ENCODE results near the gene GPR142. TPM values are rescaled to one million over a fixed set of nuclear protein-coding genes. Genes with fewer than 3 reads are reported as not detected.

The GPR142 gene
- total and polyA plus RNA-seq, 4 donors, result 0.05 to 0.08 TPM; not detected in 2

GRCh38 chr17:74339537-74340195, 27.6 kb upstream of the GPR142 start:
- H3K27me3 ChIP-seq (ENCODE audit: control insufficient read depth in 4 of 4, insufficient read depth in 4 of 4, low read length in 3 of 4), result peaks cover 0 to 2% (median 0%) of the 10 kb centered on the region in 4 donors
- 81% methylated on average over 19 of the region's 19 CpGs for WGBS
- H3K4me1 ChIP-seq (ENCODE audit: control insufficient read depth in 4 of 4, insufficient read depth in 4 of 4, low read length in 3 of 4), result peaks cover 0 to 2% (median 0%) of the 10 kb centered on the region in 4 donors
- H3K9me3 ChIP-seq (ENCODE audit: control insufficient read depth in 4 of 4, low read length in 3 of 4), result no peaks in the 10 kb centered on the region
- H3K9ac ChIP-seq (ENCODE audit: low read depth in 1 of 2, low read length in 2 of 2), result no peak overlapping the region
- no peaks in the 10 kb centered on the region for H3K36me3 ChIP-seq (ENCODE audit: control insufficient read depth in 4 of 4, insufficient read depth in 3 of 4, low read depth in 1 of 4, low read length in 3 of 4)
- no peak overlapping the region for H3K4me3 ChIP-seq (ENCODE audit: low read depth in 1 of 3, low read length in 3 of 3)
- TF ChIP-seq TAF1 (conservative IDR thresholded peaks at IDR 0.05) (no peak), RXRA (IDR thresholded peaks at IDR 0.05) (no peak), GABPA (IDR thresholded peaks at IDR 0.05 in 1 of 2, conservative IDR thresholded peaks at IDR 0.05 in 1 of 2) (no peak), REST (IDR thresholded peaks at IDR 0.05) (no peak), HNF4A (conservative IDR thresholded peaks at IDR 0.05) (no peak), MAX (IDR thresholded peaks at IDR 0.05) (no peak), ZBTB33 (IDR thresholded peaks at IDR 0.05) (no peak), FOXA2 (IDR thresholded peaks at IDR 0.05) (no peak), EGR1 (IDR thresholded peaks at IDR 0.05; ENCODE audit: low read depth in 2 of 2) (no peak), NR2F2 (IDR thresholded peaks at IDR 0.05) (no peak), SP1 (IDR thresholded peaks at IDR 0.05) (no peak), YY1 (IDR thresholded peaks at IDR 0.05) (no peak), CTCF (IDR thresholded peaks at IDR 0.05; ENCODE audit: low read depth, low read length, missing input control) (no peak), HNF4G (IDR thresholded peaks at IDR 0.05) (no peak), FOXA1 (IDR thresholded peaks at IDR 0.05) (no peak), JUND (IDR thresholded peaks at IDR 0.05) (no peak), ATF3 (IDR thresholded peaks at IDR 0.05) (no peak)
- no peak for DNase-seq (ENCODE audit: low spot score)
- H3K27ac ChIP-seq (ENCODE audit: low read depth in 1 of 2, low read length in 2 of 2), result no peak overlapping the region

All from liver (tissue), 9 donors.